GM18858 (cell line): Measurements from ENCODE around the gene RGS9.

Experiments used
- ATAC-seq: cut with Tn5 transposase; IDR thresholded peaks from one replicate; pipeline ENCODE4 v1.9.1; 2021; ENCODE audit not compliant: unreplicated experiment

The RGS9 gene

DNA sequence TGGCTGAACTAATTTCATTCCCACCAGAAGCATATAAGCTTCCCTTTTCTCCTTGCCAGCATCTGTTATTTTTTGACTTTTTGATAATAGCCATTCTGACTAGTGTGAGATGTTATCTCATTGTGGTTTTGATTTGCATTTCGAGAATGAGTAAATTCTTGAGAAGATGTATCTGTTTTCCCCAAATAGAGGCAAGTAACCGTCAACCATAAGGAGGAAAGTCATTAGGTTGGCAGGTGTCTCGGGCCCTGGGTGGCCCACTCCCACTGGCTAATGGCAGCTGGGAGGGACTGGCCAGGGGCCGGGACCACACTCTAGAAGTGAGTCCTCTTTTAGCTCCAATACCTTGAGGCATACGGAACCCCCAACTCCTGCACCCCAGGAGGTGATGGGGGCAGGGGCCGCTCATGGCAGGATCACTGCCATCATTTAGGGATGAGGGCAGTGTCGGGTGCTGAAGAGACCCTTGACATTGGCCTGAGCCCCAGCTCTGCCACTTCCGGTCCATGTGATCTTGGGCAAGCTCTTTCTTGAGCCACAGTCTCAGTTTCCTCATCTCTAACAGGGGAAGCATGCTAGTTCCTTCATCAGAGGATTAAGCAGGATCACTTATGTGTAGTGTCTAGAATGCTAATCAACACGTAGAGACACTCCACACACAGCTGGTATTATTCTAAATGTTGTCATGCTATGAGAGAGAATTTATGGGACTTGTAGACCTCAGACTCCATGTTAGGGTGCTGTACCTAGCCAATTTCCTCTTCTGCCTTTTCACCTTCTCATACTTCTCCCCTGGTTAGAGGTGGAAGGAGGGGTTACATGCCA lies 44.3 kb downstream of the RGS9 start:
- ATAC-seq, result peak; percentile 58

DNA sequence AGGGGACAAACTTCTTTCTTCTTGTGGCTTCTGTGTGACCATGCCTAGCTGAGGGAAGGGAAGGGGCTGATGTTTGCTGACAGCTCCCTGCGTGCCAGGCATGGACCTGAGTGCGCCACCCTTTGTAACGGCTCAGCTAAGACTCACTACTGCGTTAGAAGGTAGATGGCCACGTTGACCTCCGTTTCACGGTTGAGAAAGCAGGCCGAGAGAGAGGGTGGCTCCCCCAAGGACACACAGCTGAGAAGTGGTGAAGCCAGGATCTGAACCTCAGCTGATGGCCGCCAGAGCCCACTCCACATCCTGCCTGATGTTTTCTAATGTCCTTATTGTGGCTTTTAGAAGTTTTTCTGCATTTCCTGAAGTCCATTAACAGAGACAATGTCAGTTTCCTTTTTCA lies 45.1 kb downstream of the RGS9 start:
- peak; percentile 2 for ATAC-seq

DNA sequence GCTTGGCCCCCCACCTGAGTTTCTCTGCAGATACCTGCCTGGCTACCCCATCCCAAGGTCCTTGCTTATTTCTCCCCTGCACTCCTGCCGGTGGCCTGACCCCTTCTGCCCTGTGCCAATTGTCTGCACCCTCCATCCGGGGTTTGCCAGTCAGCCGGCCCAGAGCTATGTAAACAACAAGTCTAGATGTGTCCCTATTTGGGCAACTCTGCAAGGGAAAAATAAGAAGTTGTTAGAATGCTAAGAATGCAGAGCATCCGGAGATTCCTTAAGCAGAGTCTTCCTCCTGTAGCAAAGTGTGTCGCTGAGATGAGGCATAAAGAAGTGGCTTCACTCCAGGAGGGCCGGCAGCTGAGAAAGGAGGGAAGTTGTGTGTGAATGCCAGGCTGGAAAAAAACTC lies 46.6 kb downstream of the RGS9 start:
- no peak for ATAC-seq

DNA sequence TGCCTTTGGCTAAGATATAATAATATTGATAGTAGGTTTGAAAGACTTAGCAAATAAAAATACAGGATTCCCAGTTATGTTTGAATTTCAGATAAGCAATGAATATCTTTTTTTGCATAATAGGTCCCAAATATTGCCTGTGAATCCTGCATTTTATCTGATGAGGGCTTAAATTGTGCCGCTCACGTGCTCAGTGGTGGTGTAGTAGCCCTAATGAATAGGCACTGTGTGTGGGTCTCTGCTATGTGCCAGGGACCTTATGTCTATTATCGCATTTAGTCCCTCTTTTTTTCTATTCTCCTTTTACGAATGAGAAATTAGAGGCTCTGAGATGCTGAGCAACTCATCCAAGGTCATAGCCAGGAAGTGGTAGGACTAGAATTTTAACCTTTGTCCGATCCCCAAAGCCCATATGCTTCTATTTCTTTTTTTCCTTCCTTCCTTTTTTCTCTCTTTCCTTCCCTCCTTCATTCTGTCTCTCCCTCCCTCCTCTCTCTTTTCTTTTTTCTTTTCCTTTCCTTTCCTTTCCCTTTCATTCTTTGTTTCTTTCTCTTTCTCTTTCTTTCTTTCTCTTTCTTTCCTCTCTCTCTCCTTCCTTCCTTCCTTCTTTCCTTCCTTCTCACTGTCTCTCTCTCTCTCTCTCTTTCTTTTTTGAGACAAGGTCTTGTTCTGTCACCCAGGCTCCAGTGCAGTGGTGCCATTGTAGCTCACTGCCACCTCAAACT lies 47.2 kb downstream of the RGS9 start:
- ATAC-seq, result no peak

DNA sequence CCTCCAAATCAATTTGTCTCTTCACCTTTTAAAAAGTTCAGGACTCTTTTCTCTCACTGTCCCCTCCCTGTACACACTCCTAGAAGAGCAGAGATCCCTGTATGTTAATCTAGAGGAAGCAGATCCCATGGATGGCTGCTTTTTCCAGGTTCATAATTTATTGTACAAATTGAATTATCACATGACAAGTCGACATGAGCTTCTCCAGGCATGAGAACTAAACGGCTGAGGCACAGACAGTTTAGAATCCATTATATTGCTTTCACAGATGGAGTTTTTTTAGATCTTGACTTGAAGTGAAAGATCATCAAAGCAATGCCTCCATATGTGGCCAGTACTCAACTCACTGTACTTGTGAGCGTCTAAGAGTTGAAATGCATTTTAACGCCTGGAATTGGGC lies 47.9 kb downstream of the RGS9 start:
- no peak for ATAC-seq

DNA sequence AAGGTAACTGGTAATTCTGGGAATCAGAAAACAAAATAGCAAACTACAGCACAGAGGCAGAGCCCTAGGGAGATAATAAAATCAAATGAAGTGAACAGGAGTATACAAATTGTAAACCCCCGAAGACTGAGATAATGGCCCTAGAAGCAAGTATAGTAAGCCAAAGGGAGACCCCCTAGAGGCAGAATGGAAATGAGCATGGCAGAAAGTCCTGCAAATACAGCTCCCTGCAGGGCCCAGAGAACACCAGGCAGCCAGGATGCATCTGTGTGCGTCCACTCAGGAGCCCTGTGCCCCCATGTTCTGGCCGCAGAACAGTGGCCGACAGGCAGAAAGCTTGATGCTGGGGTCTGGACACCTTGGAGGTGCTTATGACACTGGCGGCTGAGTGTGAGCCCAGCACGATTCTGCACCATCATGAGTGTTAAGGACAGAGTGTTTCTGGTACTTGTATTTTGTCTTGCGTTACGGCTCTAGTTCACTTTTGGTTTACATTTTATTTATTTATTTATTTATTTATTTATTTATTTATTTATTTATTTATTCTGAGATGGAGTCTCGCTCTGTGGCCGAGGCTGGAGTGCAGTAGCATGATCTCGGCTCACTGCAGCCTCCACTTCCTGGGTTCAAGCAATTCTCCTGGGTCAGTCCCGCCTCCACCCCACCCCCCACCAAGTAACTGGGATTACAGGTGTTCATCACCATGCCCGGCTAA lies 48.7 kb downstream of the RGS9 start:
- ATAC-seq, result no peak

DNA sequence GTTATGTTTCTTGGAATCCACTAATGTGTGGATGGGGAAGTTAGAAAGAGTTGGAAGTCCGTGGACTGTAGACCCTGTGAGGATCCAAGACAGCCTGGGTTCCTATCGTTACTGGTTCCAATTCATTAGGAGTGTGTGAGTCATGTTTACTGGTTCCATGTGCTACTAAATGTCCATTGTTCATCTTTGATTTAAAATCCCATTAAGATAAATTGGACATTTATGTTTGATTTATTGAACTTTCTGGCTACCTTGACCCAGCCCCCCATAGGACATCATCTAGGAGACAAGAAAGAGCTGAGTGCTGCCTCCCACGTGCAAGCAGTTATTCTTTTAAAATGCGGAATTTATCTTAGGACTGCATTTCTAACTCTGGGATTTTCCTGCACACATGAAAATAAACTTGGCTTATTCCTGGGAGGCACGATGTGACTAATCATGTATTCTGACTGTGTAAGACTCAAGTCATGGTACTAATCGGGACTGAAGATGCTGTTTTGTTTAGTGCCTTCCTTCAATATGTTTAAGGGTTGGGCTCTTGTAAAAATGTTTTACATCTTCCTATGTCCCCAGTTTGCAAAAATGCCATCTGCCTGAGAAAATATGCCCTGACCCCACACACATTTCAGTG lies 53.4 kb downstream of the RGS9 start:
- ATAC-seq, result no peak

DNA sequence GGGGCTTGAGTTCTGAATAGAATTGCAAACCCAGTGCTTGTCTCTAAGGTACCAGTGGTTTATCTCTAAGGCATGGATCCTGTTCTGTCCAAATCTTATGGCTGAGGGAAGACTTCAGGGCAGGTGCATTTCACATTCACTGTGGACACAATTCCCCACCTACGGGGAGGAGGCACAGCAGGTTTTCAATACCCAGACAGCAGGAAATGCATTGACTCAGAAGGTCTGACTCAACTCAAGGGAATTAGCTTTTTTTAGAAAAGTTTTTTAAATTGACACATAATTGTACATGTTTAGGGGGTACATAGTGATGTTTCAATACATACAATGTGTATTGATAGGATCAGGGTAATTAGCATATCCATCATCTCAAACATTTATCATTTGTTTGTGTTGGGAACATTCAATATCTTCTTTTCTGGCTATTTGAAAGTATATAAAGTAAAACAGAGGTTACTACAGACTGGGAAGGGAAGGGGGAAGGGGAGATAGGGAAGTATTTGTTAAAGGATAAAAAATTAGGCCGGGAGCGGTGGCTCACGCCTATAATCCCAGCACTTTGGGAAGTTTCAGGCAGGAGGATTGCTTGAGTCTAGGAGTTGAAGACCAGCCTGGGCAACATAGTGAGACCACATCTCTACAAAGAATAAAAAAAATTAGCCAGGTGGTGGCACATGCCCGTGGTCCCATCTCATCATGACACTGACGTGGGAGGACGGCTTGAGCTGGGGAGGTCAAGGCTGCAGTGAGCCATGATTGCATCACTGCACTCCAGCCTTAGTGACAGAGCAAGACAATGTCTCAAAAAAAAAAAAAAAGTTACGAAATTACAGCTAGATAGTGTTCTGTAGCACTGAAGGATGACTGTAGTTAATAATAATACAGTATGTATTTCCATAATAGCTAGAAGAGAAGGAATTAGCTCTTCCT lies 54.9 kb downstream of the RGS9 start:
- no peak for ATAC-seq

DNA sequence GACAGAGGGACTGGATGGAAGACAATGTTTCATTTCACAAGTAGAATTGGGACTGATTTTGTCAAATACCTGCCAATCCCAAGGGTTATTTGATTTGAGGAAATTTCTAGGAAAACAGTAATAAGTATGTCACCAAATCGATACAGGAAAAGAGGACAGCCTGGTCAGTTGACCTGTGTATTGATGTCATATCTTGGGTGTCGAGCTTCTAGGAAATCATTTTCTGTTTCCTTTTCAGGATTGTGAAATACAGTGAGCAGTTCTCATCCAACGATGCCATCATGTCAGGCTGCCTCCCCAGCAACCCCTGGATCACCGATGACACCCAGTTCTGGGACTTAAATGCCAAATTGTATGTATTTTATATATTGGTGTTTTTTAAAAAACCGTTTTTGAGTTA lies 56.1 kb downstream of the RGS9 start:
- ATAC-seq, result no peak

DNA sequence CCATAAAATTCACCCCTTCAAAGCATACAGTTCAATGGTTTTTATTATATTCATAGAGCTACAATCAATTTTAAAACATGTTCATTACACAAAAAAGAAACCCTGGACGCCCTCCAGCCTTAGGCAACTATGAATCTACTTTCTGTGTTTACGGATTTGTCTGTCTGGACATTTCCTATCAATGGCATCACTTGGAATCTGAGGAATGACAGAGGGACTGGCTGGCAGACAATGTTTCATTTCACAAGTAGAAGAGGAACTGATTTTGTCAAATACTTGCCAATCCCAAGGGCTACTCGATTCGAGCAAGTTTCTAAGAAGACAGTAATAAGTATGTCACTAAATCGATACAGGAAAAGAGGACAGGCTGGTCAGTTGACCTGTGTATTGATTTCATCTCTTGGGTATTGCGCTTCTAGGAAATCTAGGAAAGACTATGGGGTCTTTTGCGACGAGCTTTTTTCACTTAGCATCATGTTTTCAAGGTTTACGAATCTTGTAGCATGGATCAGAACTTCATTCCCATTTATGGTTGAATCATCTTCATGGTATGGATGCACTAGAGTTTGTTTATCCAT lies 56.6 kb downstream of the RGS9 start:
- ATAC-seq, result no peak

DNA sequence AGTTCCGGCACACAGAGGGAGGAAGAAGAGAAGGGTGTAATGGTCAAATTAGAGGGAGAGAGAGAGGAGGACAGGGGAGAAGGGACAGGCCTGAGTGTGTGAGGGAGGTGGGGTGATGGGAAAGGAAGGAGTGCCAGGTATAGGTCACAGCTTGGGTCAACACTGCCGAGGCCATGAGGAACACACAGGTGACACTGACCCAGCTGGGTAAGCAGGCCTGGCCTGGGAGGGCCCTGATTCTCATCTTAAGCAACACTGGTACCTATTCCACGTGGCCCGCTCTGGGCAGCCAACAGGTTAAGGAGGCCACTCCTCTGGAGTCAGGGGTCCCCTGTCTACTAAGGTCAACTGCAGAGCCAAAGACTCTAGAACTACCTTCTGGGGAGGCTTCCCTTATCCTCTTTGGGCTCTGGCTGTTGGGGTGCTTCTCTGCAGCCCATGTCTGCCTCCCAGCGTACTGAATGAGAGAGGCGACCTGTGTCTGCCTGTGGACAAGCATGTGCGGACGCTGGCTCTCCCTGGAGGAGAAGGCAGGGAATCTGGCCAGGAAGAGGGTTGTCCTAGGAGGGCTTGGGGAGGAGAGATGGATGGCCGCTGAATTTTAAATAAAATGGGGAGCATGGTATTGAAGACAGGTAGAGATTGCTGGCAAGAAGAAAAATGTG lies 57.6 kb downstream of the RGS9 start:
- ATAC-seq, result no peak

DNA sequence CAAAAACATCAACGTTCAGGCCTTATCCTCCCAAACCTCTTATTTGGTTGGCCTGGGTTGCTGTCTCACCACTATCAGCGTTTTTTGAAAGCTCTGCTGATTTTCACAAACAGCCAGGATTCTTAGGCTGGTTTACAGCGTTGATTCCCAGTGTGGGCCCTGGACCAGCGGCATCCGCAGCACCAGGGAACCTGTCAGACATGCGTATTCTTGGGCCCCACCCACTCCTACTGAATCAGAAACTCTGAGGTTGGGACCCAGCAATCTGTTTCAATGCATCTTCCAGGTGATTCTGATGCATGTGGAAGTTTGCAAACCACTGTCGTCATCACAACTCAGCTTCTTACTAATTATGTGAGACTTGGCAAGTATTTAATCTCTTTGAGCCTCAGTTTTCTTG lies 58.5 kb downstream of the RGS9 start:
- no peak for ATAC-seq

DNA sequence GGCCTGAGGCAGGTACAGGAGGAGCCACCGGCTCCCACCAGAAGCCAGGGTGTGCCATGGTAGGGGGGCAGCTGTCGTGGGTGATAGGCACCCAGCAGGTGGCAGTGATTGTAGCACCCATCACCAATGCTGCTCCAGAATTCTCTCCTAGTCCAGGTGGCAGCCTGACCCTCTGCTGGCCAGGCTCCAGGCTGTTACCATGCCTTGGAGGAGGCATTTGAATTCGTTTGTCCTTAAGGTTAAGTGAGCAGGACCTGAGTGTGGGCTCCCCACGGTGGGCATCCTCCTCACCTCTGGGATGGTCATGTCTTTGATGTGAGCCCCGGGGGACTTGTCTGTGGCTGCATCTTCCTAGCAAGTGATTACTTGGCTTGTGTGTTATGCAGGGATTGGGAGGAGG lies 59.4 kb downstream of the RGS9 start:
- no peak for ATAC-seq

DNA sequence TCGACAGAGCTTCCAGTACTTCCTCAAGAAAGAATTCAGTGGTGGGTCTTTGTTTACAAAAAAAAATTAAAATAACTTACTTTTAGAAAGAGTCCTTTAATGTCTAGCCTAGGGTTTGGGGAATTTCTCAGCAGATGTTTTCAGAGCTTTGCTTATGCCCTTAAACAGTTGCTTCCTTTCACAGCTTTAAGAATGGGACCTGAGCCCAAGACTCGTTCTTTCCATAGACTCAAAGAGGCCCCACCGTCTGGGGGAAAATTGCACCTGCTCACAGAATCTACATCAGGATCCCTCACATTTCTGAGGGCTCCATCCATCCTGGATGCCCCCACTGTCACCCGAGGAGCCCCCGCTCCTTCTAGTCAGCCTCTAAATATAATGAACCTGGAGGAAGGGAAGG lies 60.0 kb downstream of the RGS9 start:
- ATAC-seq, result no peak

DNA sequence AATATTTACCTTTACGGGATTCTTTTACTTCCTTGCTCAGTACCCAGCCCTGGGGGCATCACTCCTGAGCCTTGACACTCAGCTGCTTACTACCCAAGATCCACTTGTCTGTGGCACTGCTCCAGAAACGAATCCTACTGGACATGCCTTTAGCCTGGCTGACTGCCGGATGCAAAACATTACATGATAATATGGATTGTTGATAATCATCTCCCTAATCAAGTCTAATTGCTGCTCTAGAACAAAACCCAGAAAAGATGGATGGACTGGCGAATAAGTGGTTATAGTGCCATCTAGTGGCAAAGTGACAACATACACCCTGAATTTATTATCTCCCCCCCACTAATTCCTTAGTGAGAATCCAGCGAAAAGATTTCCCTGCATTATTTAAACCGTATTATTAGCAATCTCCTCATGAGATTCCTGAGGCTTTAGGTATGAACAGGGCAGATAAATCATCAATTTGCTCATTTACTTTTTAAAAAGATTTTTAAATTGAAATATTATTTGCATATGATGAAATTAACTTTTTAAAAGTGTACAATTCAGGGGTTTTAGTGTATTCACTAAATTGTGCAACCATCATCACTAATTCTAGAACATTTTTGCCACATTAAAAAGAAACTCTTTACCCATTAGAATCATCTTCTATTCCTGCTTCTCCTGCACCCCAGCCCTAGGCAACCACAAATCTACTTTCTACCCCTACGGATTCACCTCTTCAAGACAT lies 61.6 kb downstream of the RGS9 start:
- ATAC-seq, result no peak

DNA sequence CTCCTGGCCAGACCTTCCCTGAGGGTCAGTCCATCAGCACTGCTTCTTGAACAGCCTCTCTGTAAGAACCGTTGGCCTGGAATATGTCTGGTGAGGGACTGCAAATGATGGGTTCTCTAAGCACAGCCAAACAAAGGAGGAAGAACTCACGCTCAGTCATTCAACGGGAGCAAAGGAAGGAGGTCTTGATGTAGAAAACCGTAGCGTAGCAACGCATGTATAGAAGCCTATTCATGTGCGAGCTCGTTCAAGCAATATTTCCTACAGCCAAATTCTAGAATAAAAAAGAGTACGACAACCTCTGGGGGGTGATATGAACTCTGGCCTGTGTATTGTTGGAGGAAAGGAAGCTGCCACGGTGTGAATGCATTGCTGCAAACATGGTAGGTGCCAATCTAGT lies 64.2 kb downstream of the RGS9 start:
- ATAC-seq, result no peak

DNA sequence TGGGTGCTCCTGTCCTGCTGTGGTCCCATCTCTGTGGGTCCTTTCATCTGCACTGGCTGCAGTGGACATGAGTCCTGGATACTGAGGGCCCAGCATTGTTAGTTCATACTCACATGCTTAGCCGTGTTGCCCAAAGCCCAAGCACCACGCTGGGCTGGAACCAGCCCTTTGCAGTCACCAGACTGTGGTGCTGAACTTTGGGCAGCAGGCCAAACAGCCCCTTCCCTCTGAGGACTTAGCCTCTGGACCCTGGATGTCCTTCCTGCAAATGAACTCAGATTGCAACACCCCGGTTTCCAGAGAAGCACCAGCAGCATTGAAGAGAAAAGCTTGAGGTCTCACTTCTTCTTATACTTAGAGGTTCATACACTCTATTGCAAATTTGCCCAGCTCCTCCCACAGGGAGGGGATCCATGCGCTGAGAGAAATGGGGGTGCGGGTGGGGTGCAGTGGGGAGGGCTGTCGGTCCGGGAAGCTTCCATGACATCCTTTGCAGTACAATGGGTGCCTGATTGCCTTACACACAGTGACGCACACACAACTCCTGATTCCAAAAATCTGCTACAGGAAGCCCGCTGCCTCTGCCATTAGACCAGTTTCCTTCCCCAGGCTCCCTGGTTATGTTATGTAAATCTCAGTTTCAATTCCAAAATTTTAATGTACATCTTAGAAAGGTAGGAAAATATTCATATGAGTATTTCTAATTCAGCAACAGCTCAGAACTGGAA lies 65.8 kb downstream of the RGS9 start:
- ATAC-seq, result no peak

DNA sequence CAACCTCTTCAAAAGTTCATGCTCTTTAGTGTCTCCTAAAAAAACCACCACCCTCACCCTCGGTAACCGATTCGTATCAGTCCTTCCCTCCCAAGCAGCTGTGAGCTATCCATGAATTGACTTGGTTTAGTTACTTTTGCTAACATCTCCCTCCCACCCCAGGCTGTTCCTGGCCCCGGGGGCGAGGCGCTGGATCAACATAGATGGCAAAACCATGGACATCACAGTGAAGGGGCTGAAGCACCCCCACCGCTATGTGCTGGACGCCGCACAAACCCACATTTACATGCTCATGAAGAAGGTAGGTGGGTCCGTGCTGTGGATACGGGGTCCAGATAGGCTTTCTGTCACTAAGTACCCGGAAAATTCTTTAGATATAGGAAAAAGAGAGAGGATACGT lies 66.8 kb downstream of the RGS9 start:
- ATAC-seq, result no peak
